Measurements from ENCODE around the gene BARD1. TPM values are rescaled to one million over a fixed set of nuclear protein-coding genes. Genes with fewer than 3 reads are reported as not detected.

The BARD1 gene
- 11.3 TPM for total RNA-seq
- long read RNA-seq, full-length matches to known transcripts, result 9 of 13 reads
- long read RNA-seq, partial matches to known transcripts, result 2 of 13 reads
- long read RNA-seq, other reads (novel, unspliced or antisense), result 2 of 13 reads

DNA sequence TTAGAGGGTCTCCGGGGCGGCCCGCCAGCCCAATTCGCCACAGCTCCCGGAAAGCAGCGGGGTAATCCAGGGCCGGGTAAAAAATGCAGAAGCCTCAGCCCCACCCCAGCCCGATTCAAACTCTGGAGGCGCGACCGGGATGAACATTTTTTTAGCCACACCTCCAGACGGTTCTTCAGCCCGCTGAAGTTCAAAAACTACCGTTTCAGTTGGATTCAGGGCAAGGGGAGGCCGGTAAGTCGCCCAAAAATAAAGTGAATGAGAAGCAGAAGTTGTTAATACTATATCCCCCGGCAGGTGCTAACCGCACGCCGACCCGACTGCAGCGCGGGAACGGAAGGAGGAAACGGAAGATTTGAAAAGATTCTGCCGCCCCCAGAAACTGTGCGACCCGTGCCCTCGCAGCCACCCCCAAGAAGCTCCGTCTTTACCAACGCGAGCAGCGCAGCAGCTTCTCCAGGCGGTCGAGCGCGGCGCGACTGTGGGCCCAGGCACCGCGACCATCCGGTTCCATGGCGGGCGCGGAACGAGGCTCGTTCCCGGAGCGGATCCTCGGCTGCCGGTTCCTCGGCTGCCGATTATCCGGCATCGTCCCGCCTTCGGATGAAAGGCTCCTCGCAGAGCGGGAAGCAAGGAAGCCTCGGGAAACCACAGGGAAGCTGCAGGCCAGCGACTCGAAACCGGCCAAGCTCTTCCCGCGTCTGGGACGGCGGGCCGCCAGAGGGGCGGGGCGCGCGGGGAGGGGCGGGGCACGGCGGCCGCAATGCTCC lies at the start of gene BARD1:
BARD1 (minus strand) TSS at position 703 of the 770 bp plus-strand sequence; CDS start at position 589, 114 bp downstream.
- TF ChIP-seq, protein P1, sequence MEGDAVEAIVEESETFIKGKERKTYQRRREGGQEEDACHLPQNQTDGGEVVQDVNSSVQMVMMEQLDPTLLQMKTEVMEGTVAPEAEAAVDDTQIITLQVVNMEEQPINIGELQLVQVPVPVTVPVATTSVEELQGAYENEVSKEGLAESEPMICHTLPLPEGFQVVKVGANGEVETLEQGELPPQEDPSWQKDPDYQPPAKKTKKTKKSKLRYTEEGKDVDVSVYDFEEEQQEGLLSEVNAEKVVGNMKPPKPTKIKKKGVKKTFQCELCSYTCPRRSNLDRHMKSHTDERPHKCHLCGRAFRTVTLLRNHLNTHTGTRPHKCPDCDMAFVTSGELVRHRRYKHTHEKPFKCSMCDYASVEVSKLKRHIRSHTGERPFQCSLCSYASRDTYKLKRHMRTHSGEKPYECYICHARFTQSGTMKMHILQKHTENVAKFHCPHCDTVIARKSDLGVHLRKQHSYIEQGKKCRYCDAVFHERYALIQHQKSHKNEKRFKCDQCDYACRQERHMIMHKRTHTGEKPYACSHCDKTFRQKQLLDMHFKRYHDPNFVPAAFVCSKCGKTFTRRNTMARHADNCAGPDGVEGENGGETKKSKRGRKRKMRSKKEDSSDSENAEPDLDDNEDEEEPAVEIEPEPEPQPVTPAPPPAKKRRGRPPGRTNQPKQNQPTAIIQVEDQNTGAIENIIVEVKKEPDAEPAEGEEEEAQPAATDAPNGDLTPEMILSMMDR (IDR thresholded peaks at IDR 0.05), result no peak
- no peaks in the 10 kb centered on the region for H3K27me3 ChIP-seq
- peak; percentile 78 for DNase-seq
- intact Hi-C loops (cut with DNase I), result no loop called here
- H3K4me1 ChIP-seq, result no peaks in the 10 kb centered on the region
- no peaks in the 10 kb centered on the region for H3K36me3 ChIP-seq
- H3K27ac ChIP-seq, result peak within 1 kb of the TSS; percentile 82
- H3K9me3 ChIP-seq, result no peaks in the 10 kb centered on the region
- ATAC-seq, result peak; percentile 31
- H3K4me3 ChIP-seq, result peak within 1 kb of the TSS; percentile 80

DNA sequence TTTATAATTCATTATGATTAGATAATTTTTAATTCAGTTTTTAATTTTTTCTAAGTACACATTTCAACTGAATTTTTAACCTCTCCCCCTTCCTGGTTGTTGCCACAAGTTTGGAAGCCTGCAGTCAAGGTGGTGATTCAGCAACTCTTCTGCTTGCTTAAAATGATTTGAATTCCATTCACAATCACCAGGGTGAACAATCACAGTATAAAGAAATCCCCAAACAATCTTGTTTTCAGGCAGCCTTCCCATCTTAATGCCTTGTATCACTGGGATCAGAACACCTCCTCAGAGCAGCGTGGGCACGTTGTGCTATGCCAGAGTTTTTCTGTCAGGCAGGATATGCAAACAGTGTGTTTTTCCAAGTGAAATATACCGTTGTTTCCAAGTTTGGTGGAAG lies 46.7 kb upstream of the BARD1 start:
- intact Hi-C loops (cut with DNase I), result no loop called here
- Histone ChIP-seq H3K4me1 (no peaks in the 10 kb centered on the region), H3K9me3 (no peaks in the 10 kb centered on the region), H3K27me3 (no peaks in the 10 kb centered on the region), H3K36me3 (no peaks in the 10 kb centered on the region), H3K27ac (no peak overlapping the region), H3K4me3 (no peak overlapping the region)
- TF ChIP-seq, protein P1 (IDR thresholded peaks at IDR 0.05), result no peak
- ATAC-seq, result no peak
- DNase-seq, result no peak

DNA sequence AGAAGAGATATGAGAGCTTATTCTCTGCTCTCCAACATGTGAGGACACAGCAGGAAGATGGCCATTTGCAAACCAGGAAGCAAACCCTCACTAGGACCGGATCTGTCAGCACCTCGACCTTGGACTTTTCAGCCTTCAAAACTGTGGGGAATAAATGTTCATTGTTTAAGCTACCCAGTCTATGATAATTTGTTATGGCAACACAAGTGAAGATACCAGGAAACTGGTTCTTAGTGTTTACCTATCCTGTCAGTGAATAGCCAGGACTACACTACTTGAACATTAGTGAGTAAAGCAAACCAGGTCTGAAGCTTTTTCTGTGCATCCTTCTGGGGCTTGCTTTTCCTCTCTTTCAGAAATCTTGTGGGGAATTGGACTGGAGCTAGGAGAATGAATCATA lies 44.4 kb upstream of the BARD1 start:
- Histone ChIP-seq H3K4me1 (no peaks in the 10 kb centered on the region), H3K36me3 (no peaks in the 10 kb centered on the region), H3K27ac (no peak overlapping the region), H3K27me3 (no peaks in the 10 kb centered on the region), H3K9me3 (no peaks in the 10 kb centered on the region), H3K4me3 (no peak overlapping the region)
- intact Hi-C loops (cut with DNase I), result no loop called here
- ATAC-seq (no peak), DNase-seq (no peak)
- TF ChIP-seq, protein P1 (IDR thresholded peaks at IDR 0.05), result no peak

DNA sequence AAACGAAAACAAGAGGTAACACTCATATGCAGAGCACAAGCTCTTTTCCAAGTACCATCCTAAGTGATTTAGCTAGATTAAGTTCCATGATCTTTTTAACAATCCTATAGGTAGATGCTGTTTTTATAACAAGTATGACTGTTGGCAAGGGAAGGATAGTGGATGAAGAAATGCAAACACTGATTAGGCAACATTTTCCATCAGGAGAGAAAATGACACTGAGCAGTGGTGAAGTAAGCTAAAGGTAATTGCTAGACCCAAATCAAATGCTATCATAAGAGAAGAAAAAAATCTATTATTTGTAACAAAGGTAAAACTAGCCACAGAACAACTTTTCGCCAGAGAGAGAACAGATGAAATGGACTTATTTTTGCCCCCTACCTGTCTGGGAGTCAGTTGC lies 34.3 kb upstream of the BARD1 start:
- Histone ChIP-seq H3K36me3 (no peaks in the 10 kb centered on the region), H3K4me1 (no peaks in the 10 kb centered on the region), H3K9me3 (no peaks in the 10 kb centered on the region), H3K4me3 (no peak overlapping the region), H3K27me3 (no peaks in the 10 kb centered on the region), H3K27ac (no peak overlapping the region)
- ATAC-seq (no peak), DNase-seq (no peak)
- TF ChIP-seq, protein P1 (IDR thresholded peaks at IDR 0.05), result no peak
- intact Hi-C loops (cut with DNase I), result no loop called here

DNA sequence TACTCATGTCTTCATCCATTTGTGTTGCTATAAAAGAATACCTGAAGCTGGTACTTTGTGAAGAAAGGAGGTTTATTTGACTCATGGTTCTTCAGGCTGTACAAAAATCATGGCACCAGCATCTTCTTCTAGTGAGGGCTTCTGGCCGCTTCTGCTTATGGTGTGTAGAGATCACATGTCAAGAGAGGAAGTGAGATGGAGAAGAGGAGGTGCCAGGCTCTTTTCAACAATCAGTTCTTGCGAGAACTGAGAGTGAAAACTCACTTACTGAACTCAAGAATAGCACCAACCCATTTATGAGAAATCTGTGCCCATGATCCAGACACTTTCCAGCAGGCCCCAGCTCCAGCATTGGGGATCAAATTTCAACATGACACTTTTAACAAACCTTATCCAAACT lies 30.0 kb upstream of the BARD1 start:
- ATAC-seq, result no peak
- H3K27me3 ChIP-seq, result no peaks in the 10 kb centered on the region
- intact Hi-C loops (cut with DNase I), result no loop called here
- DNase-seq, result no peak
- no peaks in the 10 kb centered on the region for H3K36me3 ChIP-seq
- no peaks in the 10 kb centered on the region for H3K9me3 ChIP-seq
- TF ChIP-seq, protein P1 (IDR thresholded peaks at IDR 0.05), result no peak
- H3K4me3 ChIP-seq, result no peak overlapping the region
- no peak overlapping the region for H3K27ac ChIP-seq
- H3K4me1 ChIP-seq, result no peaks in the 10 kb centered on the region

Data from upper lobe of right lung (tissue), 1 donor.